Posterior cingulate gyrus (tissue), 11 donors: ENCODE measurements around the gene TFDP2.
"Not testable (repeated sequence)": the region's sequence is repeated elsewhere in the genome, so short reads cannot be mapped to it uniquely, and the experiment has no call there.

ENCODE experiments used
- DNase-seq, 10 donors: peaks; one replicate each; pipeline versions ENCODE4 v3.0.0 to v3.0.0-alpha.2; 2020 to 2021; ENCODE audit warnings: mixed read lengths in 3 of 10
- intact Hi-C: fragments of 100-400 bp; cut with DNase I; formaldehyde crosslinking; loops from one replicate; pipeline ENCODE4 v1.15.1; 2023

Gene TFDP2

DNA sequence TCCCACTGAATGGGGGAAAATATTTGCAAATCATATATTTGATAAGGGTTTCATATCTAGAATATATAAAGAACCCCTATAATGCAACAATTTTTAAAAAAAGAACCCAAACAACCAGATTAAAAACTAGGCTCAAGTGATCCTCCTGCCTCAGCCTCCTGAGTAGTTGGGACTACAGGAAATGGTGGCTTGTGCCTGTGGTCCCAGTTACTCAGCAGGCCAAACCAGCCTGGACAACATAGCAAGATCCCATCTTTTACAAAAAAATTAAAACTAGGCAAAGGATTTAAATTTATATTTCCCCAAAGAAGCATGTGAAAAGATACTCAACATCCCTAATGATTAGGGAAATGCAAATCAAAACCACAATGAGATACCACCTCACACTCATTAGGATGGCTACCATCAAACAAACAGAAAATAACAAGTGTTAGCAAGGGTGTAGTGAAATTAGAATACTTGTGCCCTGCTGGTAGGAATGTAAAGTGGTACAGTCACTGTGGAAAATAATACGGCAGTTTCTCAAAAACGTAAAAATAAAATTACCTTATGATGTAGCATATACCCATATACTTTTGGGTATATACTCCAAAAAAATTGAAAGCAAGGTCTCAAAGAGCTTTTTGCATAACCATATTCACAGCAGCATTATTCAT, 19.7 kb downstream of the TFDP2 start:
- intact Hi-C loops, result no loop called here
- no peak for DNase-seq

DNA sequence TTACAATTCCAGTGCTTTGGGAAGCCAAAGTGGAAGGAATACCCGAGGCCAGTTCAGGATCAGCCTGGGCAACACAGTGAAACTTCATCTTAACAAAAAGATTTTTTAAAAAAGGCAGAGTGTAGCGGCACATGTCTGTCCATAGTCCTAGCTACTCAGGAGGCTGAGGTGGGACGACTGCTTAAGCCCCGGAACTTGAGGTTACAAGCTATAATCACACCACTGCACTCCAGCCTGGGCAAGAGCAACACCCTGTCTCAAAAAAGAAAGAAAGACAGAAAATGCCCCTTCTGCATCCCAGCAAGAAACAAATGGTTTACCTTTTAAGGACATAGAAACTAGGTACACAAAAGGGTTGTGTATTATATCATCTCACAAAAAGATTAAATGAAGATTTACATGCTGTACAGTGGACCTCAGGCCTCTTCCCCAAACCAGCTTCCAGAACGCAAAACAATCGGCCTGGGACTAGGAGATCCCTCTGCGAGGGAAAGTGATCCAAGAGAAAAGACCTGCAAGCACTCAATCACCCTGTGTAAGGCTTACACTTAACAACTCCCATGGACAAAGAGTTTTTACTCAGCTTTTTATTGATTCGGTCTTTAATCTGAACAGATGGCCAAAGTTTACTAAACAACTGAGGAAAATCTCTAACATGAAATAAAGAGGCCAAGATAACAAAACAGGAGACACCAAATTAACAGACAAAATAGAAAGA, 21.2 kb downstream of the TFDP2 start:
- intact Hi-C loops, result no loop called here
- DNase-seq, result no peak

DNA sequence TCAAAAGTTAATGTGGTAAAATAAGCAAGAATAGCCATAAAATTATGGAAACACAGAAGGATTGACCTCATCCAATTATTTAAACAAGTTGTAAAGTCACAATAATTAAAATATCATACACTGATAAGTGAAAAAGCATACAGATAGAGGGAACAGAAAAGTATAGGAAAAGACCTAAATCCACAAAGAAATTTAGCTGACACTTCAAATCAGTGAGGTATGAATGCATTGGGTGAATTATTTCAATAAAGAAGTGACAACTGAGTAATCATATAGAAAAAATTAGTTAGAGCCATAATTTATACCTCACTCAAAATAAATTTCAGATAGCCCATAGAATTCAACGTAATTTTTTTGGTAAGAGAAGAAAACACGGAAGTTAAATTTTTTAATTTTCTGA, 25.1 kb downstream of the TFDP2 start:
- intact Hi-C loops, result no loop called here
- no peak for DNase-seq

DNA sequence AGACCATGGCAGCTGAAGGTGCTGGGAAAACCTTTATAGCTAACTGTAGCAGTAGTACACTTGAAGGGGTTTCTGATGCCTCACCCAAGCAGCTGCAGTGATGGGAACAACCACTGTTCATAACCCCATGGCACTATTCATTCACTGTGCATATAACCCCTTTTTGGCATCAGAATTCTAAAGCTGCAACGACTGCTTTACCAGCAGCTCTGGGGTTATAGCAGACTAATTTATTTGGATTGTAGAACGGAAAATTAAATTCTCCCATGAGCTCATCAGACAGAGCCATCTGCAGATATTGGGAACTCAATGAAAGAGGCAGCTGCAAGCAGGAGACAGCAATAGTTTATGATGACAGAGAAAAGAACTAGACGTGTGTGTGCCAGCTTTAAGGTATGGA, 28.6 kb downstream of the TFDP2 start:
- DNase-seq, result no peak
- intact Hi-C loops, result no loop called here

DNA sequence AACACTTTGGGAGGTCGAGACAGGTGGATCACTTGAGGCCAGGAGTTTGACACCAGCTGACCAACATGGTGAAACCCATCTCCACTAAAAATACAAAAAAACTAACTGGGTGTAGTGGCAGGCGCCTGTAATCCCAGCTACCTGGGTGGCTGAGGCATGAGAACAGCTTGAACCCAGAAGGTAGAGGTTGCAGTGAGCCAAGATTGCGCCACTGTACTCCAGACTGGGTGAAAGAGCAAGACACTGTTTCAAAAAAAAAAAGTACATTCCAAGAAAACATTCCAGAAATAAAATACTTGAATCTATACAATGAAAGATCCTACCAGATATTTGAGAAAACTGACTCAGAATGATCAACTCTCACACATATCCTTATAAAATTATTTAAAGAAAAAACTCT, 30.4 kb downstream of the TFDP2 start:
- no peak for DNase-seq
- intact Hi-C loops, result no loop called here

DNA sequence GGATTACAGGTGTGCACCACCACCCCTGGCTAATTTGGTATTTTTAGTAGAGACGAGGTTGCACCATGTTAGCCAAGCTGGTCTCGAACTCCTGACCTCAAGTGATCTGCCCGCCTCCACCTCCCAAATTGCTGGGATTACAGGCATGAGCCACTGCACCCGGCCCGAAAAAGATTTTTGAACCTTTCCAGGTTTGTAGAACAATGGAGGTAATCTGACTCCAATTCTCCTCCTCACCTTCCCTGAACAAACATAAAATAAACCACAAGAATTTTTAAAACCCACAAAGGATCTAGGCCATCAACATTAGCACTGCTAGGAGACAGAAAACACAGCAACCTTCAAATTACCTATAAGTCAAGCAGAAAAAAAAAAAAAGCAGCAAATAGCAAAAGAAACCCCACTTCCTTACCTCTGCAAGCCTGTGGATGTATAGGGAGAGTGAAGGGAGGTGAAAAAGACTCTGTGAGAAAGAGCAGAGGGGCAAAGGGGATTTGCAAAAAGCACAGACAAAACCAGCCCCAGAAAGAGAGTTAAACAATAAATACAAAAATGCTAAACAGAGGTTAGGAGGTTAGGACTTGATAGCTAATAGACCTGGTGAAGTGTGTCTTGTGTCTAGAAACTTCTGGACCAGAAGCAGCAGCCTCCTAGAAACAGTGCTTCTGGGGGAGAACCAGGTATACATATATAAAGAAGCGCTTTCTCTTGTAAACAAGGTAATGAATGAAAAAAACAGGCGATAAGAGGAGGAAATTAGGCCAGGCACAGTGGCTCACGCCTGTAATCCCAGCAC, 32.1 kb downstream of the TFDP2 start:
- intact Hi-C loops, result no loop called here
- DNase-seq, result no peak

DNA sequence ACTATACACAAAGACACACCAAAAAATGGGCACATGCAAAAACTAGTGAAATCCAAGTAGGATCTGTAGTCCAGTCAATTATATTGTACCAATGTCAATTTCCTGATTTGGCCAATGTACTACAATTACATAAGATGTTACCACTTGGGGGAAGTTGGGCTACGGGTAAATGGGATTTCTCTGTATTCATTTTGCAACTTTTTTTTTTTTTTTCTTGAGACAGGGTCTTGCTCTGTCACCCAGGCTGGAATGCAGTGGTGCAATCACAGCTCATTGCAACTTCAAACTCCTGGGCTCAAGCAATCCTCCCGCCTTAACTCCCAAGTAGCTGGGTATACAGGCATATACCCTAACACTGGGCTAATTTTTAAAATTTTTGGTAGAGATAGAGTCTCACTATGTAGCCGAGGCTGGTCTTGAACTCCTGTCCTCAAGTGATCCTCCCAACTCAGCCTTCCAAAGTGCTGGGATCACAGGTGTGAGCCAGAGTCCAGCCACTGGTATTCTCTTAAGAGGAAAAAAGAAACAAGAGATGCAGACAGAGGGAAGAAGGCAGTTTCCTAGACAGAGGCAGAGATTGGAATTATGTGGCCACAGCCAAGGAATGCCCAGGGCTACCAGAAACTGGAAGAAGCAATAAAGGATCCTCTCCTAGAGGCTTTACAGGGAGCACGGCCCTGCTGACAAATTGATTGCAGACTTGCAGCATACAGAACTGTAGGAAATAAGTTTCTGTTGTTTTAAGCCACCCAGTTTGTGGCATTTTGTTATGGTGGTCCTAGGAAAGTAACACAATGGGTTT, 33.3 kb downstream of the TFDP2 start:
- intact Hi-C loops, result no loop called here
- no peak for DNase-seq

DNA sequence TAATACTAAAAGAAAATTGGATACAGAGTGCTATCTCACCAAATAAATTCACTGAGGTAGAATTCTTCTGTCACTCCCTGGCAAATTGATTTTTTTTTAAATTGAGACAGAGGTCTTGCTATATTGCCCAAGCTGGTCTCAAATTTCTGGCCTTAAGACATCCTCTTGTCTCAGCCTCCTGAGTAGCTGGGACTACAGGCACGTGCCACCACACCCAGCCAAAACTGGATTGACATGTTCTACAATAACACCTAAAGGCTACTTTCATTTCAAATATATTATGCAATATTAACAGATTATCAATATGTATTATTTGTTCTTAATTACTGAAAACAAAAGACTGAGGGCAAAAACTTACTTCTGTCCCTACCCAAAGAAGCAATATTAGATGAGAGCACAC, 36.7 kb downstream of the TFDP2 start:
- no peak for DNase-seq
- intact Hi-C loops, result no loop called here

DNA sequence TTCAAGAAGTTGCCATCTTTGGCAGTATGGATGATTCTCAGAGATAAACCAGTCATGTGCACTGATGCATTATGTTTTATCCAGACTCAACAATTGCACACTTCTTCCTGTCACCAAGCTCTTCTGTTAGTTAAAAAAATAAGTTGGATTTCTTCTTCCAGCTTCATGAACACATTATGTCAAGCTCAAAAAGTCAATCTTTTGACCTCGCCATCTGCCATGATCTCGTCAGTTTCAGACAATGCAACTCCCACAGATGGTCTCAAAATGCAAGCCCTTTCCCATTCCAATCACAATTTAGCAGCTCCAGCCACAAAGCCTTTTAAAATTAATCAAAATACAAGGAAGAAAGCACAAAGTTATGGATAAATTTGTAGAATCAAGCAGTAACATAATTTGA, 42.8 kb downstream of the TFDP2 start:
- intact Hi-C loops, result no loop called here
- no peak for DNase-seq

DNA sequence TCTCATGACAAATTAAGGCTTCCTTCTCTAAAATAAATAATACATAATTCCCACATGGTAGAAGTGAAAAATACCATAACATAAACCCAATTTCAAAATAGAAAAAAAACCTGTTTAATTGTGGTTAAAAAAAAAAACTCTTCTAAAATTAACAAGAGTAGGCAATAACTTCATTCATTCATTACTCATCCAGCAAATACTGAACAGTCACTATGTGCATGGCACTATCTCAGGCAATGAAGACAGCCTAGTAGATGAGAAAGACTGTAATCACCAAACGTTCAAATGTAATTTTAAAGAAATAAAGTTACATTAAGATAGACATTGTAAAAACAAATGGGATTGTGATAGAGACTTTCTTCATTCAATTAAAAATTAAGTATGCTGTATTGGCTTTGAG, 43.4 kb downstream of the TFDP2 start:
- no peak for DNase-seq
- intact Hi-C loops, result no loop called here

DNA sequence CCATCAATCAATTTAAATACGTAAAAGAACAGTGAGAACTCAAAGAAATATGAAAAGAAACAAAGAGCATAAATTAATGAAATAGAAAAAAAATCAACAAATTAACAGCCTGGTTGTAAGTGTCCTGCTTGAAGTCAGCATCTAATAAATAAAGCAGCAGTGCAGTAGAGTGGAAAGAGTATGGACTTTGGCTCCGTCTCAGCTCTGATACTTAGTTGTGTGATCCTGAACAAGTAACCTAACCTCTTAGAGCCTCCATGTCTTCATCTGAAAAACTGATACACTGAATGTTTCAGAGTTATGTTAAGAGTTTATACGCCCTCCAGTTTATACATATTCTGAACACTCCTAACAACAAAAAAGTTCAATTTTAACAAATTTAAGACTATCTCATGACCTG, 44.6 kb downstream of the TFDP2 start:
- intact Hi-C loops, result no loop called here
- DNase-seq, result no peak

DNA sequence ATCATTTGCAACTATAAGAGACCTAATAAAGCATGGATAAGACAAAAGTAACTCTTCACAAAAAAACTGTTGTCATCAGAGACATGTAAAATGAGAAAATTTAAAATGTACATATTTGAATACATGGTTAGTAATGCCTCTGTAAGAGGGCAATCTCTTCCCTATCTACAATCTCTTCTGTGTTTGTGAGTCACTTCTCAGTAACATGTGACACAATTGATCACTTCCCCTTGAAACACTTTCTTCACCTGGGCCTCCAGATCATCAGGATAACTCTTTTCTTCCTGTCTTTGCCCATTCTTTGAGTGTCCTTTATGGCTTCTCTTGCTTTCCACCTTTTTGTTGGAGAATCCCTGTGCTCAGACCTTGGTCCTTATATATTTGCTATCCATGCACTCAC, 50.4 kb downstream of the TFDP2 start:
- intact Hi-C loops, result no loop called here
- no peak for DNase-seq

DNA sequence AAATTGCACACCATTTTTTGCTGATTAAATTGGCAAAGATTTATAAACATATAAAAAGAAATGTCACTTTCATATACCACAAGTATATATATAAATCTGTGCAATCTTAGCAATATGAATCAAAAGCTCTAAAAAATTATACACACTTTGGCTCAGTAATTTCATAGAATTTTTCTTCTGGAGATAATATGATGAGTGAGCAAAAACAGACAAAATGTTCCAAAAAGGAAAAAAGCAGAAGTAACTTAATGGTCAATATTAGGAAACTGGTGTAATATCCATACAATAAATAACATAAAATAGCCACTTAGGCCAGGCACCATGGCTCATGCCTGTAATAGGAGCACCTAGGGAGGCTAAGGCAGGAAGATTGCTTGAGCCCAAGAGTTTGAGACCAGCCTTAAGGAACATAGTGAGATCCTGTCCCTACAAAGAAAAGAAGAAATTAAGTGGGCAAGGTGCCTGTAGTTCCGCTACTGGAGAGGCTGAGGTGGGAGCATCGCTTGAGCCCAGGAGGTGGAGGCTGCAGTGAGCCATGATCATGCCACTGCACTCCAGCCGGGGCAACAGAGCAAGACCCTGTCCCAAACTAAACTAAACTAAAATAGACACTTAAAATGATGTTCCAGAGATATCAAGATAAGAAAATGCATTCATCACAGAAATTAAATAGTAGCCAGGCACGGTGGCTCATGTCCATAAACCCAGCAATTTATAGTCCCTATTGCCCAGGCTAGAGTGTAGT, 52.1 kb downstream of the TFDP2 start:
- intact Hi-C loops, result no loop called here
- no peak for DNase-seq

DNA sequence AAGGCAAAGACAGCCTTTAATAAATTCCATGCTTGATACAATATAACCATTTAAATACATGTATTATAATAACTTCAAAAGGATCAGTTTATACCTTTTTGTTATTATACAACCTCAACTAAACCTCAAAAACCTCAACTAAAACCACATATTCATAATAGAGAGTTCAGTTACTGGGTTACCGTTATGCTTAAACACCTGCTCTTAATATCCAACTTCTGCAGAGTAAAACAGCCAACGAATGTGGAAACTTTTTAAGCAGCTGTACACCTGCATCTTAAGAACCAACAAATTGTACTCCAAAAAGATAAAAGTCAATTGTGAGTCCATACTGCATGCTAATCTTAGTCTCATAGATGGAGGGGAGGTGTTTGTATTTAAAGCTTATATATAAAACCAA, 53.5 kb downstream of the TFDP2 start:
- no peak for DNase-seq
- intact Hi-C loops, result no loop called here

DNA sequence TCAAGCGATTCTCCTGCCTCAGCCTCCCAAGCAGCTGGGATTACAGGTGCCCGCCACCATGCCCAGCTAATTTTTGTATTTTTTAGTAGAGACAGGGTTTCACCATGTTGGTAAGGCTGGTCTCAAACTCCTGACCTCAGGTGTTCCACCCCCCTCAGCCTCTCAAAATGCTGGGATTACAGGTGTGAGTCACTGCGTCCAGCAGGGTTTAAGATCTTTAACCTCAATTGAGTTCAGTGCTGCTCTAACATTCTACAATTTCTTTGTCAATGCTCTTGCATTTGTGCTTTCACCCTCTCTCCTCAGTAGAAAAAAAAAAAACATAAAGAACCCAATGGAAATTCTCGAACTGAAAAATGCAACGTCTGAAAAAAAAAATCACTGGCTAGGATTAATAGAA, 60.4 kb downstream of the TFDP2 start:
- intact Hi-C loops, DNase-seq: not testable (repeated sequence)

DNA sequence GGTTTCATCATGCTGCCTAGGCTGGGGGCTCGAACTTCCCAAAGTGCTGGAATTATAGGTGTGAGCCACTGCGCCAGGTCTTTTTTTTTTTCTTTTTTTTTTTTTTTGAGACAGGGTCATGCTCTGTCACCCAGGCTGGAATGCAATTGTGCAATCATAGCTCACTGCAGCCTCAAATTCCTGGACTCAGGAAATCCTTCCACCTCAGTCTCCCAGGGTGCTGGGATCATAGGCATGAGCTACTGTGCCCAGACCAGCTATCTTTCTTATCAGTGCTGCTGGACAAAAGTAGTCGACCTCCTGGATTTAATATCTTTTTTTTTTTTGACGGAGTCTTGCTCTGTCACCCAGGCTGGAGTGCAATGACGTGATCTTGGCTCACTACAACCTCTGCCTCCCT, 60.8 kb downstream of the TFDP2 start:
- intact Hi-C loops, result no loop called here
- no peak for DNase-seq

DNA sequence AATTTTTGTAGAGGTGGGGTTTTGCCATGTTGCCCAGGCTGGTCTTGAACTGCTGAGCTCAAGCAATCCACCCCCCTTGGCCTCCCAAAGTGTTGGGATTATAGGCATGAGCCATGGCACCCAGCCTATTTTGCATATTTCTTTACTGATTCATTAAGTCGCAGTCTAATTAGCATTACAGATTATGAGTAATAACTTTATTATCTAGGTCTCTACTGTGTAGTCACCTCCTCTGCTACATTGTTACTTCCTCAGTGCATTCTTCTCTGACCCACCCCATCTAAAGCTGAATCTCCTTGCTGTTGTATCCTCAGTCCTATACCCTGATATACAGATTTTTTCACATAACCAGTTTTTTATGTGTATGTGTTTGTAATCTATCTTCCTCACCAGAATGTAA, 61.7 kb downstream of the TFDP2 start:
- intact Hi-C loops, result no loop called here
- DNase-seq, result no peak

DNA sequence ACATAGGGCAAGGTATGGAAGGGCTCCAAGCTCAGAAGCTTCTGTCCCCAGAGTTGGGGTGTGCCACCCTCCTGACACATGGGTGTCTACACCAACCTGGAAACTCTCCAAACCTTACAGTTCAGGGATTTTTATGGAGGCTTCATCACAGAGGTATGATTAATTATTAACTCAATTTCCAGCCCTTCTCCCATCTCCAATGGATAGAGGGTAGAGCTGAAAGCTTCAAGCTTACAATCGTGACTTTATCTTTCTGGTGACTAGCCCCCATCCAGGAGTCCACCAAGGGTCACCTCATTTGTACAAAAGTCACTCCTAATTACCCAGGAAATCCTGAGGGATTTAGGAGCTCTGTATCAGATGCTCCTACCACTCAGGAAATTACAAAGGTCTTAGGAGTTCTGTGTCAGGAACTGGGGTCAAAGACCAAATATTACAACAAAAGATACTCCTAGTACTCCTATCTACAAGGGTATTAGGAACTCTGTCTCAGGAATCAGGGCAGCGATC, 62.7 kb downstream of the TFDP2 start:
- intact Hi-C loops, result no loop called here
- no peak for DNase-seq

DNA sequence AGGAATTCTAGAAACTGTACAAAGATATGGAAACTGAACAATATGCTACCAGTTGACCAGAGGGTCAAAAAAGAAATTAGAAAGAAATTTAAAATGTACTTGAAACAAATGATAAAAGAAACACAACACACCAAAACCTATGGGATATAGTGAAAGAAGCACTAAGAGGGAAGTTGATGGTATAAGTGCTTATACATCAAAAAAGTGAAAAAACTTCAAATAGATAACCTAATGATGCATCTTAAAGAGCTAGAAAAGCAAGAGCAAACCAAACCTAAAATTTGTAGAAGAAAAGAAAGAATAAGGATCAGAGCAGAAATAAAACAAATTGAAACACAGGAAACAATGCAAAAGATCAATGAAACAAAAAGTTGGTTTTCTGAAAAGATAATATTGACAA, 68.2 kb downstream of the TFDP2 start:
- DNase-seq, result no peak
- intact Hi-C loops, result no loop called here

DNA sequence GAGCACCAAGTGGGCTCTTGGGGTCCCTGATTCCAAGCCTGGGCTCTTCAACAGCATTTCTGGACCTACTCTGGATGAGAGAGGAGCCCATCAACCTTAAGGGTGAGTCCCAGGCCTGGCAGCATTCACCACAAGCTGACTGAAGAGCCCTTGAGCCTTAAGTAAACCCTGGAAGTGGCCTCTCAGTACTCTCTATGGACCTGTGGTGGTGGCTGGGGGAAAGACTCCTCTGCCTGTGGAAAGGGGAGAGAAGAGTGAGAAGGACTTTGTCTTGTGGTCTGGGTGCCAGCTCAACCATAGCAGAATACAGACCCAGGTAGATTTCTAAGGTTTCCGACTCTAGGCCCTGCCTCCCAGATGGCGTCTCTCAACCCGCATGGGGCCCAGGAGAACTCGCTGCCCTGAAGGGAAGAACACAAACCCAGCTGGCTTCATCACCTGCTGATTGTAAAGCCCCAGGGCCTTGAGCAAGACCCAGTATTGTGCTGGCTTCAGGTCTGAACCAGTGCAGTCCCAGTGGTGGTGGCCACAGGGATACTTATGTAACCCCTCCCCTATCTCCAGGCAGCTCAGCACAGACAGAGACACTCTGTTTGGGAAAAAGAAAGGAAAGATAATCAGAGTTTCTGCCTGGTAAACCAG, 71.4 kb downstream of the TFDP2 start:
- intact Hi-C loops, result no loop called here

More for the DNA sequence above, 71.4 kb downstream of the TFDP2 start:
- no peak for DNase-seq
